NCI-H2029 (cell line): Measurements from ENCODE around the gene KCNN3.

Experiments used
- DNase-seq: peaks from one replicate; lab custom pipeline; 2025; lab: John Stamatoyannopoulos, UW

The KCNN3 gene

DNA sequence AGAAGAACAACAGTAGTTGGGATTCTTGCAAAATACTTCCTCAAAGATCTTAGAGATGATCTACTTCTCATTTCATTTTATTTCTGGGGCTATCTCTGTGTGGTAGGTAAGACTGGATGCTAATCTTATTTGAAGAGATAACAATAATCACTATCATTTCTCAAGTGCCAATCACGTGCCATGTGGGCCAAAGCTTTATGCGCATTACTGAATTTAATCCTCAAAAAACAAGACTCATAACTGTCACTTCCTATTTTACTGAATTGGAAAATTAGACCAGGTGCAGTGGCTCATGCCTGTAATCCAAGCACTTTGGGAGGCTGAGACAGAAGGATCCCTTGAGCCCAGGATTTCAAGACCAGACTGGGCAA lies 121.7 kb downstream of the KCNN3 start:
- DNase-seq: no peak

DNA sequence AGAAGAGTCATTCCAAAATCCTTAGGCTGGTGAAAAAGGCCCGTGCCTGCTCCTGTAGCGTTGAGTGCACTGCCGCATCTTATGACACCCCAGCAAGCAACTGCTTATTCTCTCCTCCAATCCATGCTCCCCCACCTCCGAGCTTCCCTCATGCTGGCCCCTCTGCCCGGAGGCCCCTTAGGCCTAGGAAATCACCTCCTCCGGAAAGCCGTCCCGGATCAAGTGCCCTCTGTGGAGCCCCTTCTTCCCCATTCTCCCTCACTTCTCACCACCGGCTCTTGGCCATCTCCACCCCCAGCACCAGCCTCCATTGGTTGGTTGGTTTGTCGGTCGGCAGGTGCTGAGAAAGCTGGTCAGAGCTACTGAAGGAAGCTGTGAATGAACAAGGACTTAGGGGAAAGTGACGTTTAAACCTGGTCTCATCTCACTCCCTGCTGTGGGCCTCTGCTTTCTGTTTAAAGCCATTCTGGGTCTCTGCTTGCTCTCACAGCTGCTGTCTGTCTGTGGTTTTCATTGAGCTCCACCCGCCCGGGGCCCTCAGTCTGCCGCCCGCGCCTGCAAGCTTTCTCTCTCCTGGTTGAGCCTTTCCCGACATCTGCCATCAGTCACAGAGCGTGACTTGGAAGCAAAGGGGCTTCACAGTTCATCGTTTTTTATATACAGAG lies 122.2 kb downstream of the KCNN3 start:
- no peak for DNase-seq

DNA sequence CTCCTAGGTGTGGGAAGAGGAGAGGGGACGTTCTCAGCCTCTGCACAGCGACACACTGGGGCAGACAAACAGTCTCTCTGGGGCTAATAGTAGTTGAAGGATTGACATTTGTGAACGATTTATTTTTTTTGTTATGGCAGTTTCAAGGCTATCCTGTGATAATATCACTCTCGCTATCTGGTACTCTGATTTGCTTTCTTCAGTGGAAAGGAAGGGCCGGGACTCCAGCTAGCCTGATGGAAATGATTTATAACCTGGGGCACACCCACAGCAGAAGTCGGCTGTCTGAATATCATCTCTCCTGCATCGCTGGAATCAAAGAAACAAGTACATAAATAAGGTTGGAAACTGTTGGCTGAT lies 122.7 kb downstream of the KCNN3 start:
- no peak for DNase-seq

DNA sequence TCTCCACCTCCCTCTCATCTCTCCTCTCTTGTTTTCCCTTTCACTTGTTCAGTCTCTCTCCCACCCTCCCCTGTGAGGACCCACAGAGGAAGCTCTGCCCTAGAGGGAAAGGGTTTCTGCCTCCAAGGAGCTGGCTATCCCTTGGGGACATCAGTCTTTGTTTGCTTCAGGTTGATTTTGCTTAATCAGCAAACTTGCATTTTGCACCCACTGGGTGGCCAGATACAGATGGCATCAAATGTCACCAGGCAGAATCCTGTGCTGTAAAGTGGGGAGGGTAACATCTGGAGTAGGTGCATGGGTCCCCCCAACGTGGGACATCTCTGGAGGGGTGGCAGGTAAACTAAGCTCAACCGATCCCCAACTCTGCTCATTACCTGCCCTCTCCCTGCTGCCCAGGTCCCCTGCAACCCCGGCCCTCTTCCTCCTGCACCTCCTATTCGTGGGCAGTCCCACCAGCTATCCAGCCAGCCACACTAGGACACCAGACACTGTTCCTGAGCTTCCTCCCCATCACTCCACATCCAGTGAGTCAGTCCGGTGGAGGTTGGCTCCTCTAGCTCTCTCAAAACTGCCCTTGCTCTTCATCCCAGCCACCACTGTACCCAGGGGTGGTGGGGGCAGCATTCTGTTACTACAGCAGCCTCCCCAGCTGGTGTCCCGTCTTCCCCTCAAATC lies 123.3 kb downstream of the KCNN3 start:
- no peak for DNase-seq

DNA sequence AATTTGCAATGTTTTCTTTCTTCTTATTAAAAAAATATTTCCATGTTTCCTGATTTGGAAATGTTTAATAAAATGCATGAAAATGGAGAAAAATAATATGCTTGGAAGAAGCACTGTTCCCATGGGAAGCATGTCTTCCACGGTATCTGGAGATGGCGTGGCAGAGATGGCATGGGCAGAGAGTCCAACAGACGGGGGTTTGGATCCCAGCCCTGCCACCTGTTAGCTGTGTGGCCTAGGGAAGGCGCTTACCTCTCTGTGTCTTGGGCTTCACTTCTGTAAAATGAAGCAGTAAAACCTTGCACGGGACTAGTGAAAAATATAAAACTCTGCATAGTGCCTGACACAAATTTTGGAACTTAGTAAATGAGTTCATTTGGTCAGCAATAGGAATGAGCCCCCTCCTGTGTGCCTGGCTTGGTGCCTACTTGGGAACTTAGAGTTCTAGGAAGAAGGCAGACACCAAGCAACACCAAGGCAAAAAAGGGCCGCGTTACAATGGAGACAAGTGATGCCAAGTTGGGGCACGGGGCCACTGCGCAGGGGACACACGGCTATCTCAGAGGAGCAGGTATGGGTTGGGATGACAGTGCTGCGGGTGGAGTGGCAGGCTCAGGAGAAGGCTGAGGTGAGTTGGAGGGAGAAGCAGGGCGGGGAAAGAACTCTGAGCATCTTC lies 124.2 kb downstream of the KCNN3 start:
- no peak for DNase-seq

DNA sequence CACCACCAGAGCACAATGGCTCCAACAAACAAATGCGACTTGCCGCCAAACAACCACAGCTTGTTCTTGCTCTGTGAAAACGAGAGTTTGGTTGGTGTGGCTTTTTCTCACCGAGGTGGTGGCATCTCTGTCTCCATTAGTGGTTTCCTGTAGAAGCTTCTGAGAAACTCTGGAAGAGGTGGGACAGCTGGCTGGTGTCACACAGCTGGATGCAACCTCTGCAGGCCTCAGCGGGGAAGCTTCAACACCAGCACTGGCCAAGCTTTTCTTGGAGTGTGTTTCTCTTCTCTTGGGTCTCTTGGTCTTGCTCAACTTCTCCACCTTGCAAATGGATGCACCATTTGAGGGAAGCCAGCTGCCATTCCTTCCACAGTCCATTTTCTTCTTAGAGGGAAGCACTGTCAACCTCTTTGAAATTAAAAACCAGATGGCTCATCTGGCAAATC lies 124.8 kb downstream of the KCNN3 start:
- no peak for DNase-seq

DNA sequence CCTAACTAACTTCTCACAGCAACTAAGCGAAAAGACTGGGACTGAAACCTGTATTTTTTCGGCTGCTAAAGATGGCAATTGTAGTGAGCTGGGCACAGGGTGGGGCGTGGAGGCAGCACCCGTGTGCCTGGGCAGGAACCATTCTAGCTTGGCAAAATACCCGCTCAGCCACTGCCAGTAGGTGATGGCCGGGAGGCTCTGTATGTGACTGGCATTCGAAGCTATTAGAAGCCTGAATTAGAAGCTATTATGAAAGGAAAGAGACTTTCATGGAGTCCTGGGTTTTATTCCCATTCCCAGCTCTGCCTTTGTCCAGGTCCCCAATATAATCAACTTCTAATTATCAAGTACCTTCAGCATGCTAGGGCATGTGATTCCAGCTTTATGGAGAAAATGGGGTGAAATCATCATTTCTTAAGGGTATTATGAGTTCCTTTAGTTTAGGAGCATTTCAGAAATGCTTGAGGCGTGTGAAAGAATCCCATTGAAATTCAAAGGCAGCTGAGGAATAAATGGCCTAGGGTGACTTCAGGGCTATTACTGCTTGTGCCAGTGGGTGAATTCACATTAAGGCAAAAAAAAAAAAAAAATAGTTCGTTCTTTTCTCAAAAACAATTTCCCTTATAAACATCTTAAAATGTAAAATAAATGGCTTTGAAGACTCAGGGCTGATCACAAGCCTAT lies 125.6 kb downstream of the KCNN3 start:
- DNase-seq: no peak

DNA sequence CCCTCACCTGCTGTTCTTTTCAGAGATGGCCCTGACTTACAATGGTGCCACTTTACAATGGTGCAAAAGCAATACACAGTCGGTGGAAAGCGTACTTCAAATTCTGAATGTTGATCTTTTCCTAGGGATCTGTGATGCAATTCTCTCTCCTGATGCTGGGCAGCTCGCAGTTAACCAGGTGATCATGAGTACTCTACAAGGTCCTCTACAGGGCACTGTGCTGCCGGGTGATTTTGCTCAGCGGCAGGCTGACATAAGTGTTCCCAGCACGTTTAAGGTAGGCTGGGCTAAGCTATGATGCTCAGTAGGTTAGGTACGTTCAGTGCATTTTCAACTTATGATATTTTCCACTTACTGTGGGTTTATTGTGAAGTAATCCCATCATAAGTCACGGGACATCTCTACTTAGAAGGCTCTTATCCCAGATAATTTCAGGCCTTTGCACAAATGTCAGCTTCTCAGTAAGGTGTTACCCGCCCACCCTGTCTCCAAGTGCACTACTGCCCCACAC lies 126.5 kb downstream of the KCNN3 start:
- DNase-seq: no peak

DNA sequence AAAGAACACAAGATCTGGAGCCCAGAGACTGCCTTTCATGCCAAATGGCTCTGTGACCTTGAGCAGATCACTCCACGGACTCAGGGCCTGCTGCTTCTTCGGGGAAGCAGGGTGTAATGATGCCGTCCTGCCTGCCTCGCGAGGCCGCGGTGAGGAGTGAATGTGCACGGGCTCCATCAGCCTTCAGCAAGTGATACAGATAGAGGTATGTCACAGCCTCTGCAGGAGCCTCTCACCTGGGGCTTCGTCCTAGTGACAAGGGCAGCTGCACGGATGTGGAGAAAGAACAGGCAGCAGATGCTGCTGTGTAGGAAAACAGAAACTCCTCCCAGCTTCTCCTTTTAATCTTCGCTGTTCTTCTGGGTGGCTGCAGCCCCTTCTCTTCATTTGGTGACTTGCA lies 127.5 kb downstream of the KCNN3 start:
- DNase-seq: no peak

DNA sequence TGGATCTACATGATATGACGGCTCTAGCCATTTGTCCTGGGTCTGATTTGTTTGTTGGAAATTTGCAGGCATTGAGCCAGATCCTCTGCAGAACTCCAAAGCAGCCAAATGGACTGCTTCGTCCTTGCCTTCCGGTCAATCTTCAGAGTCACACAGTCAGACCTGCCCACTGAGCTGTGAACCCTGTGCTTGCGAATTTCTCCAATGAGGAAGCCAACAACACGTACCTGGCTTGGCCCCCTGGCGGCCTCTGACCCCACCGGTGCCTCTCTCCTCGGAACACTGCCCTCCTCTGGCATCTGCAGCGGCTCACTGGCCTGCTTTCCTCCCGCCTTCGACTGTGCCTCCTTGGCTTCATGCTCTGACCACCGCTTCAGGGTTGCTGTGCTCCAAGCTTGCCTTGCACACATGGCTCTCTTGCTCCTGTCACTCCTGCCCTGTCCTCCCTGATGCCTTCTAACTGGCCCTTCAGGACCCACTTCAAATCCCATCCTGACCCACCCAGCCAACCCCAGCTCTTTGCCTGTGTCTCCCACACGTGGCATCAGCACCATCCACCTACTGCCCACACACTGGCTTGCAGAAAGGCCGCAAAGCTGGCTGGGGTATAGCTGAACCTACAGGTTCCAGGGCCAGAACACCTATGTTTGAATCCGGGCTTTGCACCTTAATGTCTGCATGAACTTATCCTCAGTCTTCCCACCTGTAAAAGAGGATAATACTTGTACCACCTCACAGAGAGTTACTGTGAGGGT lies 128.2 kb downstream of the KCNN3 start:
- no peak for DNase-seq

DNA sequence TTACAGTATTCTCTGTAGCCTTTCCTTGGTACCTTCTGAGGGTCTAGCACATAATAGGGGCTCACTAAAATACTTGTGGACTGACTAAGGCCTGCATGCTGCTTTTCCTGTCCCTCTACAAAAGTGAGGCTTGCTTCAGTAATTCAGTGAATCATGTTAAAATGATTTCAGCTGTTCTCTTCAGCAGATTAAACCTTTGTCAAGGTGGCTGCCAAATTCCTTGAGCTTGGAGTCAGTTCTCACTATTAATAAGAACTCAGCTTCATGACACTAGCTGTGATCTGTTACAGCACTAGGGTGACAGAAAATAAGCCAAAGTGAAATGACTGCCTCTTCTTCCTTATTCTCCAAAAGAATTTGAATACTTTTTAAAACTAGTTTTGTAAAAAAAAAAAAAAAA lies 128.8 kb downstream of the KCNN3 start:
- no peak for DNase-seq

DNA sequence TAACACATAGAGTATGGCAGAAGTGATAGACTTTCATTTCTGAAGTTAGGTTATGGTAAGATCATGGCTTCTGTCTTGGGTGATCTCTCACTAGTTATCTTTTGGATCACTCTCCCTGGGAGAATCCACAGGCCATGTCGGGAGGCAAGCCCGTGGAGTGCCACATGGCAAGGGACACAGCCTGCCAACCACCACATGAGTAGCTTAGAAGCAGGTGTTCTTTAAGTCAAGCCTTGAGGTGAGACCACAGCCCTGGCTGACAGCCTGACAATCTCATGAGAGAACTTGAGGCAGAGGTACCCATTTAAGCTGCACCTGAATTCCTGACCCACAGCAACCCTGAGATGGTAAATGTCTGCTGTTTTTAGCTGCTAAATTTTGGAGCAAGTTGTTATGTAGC lies 130.4 kb downstream of the KCNN3 start:
- no peak for DNase-seq

DNA sequence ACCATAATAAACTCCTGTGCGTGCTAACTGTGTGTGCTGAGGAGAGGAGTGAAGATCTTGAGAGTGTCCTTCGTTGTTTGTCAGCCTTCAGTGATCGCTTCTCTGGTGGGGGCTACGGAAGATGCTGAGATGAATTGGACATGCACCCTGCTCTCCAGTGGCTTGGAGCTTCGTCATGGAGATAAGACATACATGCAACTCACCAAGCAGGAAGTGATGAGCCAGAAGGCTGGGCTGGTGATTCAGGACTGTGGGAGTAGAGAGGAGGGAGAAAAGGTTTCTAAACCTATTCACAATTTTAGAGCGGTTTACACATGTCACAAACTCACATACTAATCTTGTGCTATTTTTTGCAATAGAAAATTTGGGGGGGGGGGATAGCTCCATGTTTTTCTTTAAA lies 133.2 kb downstream of the KCNN3 start:
- DNase-seq: no peak

DNA sequence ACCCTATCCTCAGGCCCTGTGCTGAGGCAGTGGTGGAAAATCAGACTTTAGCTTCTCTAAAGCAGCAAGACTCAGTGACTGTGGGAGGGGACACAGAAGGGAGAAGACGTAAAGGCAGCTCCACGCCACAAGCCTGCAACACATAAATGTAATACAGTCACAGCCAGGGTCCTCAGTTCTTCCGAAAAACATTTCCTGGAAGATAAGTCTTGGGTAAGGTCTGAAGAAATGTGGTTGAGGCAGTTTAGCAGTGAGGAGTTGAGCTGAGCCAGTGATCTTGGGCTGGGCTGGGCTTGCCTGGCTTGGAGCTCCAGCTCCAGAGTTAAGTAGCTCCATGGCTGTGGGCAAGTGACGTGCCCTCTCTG lies 134.3 kb downstream of the KCNN3 start:
- DNase-seq: no peak

DNA sequence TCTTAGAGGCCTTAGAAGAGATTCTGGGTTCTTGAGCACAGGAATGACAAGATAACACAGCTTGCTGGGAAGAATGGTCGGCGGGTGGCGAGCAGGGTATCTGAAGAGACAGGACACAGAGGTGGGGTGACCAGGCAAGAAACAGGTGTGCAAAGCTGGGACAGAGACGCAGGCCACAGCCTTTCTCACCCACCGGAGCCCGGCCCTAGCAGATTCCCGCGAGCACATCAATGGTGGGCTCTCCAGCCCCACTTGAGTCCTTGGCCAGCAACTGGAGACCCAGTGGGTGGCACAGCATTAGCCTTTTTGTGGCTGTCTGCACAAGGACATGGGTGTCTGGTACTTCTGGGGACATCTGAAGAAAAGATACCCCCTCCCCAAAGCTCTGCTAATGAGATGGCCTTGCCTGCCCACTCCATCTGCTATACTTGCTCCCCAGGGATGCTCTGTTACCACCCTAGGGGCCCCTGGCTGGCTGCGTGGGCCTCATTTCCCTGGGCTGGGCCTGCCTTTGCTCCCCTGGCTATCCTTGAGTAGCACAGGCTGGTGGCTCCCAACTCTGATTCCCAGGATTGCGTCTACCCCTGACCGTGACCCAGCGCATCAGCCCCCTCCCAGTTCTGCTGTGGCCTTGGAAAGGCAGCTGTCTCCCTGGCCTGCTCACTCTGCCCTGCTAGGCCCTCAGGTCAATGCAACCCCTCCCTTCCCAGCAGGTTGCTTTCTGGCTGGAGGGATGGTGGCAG lies 134.8 kb downstream of the KCNN3 start:
- DNase-seq: no peak

DNA sequence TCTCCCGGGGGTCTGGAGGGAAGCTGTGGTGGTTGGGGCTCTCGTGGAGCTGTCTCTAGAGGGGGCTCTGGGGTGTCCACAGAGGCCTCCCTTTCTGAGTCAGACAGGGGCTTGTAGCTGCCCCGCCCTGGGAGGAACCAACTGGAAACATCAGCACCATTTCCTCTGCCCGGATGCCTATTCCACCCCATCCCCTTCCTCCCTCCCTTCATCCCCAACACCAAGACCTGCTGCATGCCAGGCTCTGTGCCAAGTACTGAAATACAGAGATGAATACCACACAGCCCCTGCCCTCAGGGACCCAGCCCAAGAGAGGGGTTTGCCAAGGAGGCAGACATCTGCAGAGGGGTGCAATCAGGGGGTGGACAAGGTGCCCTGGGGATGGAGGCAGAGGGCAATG lies 136.5 kb downstream of the KCNN3 start:
- DNase-seq: no peak

DNA sequence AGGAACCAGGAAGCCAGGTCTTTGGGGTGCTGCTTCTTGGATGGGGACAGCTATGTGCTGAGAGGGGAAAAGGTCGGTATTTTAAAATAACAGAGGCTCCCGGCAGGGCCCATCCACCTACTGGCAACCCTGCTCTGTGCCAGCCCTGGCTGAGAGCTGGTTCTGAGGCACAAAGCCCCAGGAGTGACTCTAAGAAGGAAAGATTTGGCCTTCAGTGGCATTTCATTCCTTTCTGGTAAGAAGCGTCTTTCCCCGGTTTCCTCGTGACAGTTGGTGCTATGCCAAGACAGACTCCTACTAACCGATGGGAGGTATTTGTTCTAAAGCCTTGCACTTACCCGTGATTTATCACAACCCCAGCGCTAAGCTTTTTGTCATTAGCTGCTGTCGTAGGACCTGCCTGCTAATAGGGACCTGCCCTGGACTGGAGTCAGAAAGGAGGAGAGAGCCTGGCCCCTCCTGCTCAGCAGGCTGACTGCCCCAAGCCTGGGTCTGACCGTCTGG lies 139.0 kb downstream of the KCNN3 start:
- peak; percentile 19 for DNase-seq

DNA sequence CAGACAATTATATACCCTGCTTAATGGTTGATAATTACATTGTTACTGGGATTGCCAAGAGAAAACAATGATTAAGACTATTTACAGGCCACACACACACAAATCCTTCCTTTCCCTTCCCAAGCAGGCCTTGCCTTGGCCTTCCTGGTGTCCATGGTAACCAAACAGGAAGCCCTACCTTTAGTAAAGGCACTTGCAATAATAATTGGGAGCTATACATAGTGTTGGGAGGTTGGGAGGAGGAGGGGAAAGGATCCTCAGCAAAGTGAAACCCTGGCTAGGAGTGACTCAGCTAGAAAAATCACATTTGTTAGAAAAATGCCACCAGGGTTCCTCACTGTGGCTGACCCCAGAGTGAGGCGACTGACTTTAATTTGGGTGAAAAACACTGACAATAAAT lies 139.8 kb downstream of the KCNN3 start:
- DNase-seq: peak; percentile 89

DNA sequence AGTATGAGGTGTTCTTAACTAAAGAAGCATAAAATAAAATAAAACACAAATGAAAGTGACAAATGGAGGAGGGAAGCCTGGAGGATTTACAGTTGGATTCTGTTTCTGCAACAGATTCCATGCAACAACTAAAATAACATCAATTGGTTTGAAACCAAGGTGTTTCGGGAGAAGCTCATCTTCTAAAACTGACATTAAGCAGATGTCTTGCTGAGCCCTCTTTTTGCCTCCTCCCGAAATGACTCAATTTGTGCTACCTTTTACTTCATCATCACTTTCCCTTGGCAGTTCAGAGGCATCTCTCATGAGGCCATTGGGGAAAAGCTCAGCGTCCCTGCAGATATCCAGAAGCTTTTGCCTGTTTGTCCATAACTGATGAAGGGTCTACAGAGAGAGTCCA lies 140.5 kb downstream of the KCNN3 start:
- no peak for DNase-seq

DNA sequence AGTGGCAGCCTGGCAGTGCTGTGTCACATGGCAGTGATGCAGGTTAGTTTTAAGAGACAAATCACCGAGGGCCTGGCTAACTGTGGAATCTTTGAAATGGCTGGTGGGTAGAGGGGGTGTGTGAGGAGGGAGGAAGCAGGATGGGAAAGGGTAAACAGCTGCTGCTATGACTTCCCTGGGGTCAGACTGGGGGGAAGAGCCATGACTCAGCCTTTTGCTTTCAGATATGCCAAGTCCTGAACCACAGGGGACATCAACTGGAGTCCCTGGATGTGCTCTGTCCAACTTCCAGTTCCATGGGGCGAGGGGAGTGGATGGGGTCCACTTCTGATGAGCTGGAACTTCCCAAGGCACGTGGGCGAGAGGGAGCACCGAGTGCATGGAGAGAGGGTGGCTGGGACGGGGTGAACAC lies 141.0 kb downstream of the KCNN3 start:
- no peak for DNase-seq
